ENCODE measurements around the gene BEST1. TPM values are rescaled to one million over a fixed set of nuclear protein-coding genes. Genes with fewer than 3 reads are reported as not detected.
"Not testable (repeated sequence)": the region's sequence is repeated elsewhere in the genome, so short reads cannot be mapped to it uniquely, and the experiment has no call there.

The BEST1 gene
- total RNA-seq, 1 donor from 2014 or later = under 0.01 TPM

GRCh38 chr11:61976420-61976800 lies 26.3 kb downstream of the BEST1 start:
- no peak for DNase-seq (ENCODE audit: low read depth, low spot score)

GRCh38 chr11:61976813-61977475 lies 26.8 kb downstream of the BEST1 start:
- no peak for DNase-seq (ENCODE audit: low read depth, low spot score)

GRCh38 chr11:61978703-61979661 lies 28.8 kb downstream of the BEST1 start:
- DNase-seq (ENCODE audit: low read depth, low spot score) = peak; percentile 70

- no peak for DNase-seq (ENCODE audit: low read depth, low spot score)
Measured at GRCh38 chr11:61980783-61981541, 30.8 kb downstream of the BEST1 start.

GRCh38 chr11:61983419-61983818 lies 33.3 kb downstream of the BEST1 start:
- no peak for DNase-seq (ENCODE audit: low read depth, low spot score)

- DNase-seq (ENCODE audit: low read depth, low spot score) = no peak
Measured at GRCh38 chr11:61985869-61986268, 35.7 kb downstream of the BEST1 start.

- no peak for DNase-seq (ENCODE audit: low read depth, low spot score)
Measured at GRCh38 chr11:61994981-61995380, 44.8 kb downstream of the BEST1 start.

- no peak for DNase-seq (ENCODE audit: low read depth, low spot score)
Measured at GRCh38 chr11:61996933-61997332, 46.8 kb downstream of the BEST1 start.

- no peak for DNase-seq (ENCODE audit: low read depth, low spot score)
Measured at GRCh38 chr11:61999141-61999975, 49.2 kb downstream of the BEST1 start.

- DNase-seq (ENCODE audit: low read depth, low spot score) = no peak
Measured at GRCh38 chr11:62000539-62001446, 50.6 kb downstream of the BEST1 start.

- DNase-seq (ENCODE audit: low read depth, low spot score) = no peak
Measured at GRCh38 chr11:62001450-62002191, 51.5 kb downstream of the BEST1 start.

GRCh38 chr11:62002283-62002682 lies 52.1 kb downstream of the BEST1 start:
- DNase-seq (ENCODE audit: low read depth, low spot score) = not testable (repeated sequence)

- peak; percentile 62 for DNase-seq (ENCODE audit: low read depth, low spot score)
Measured at GRCh38 chr11:62004473-62004872, 54.3 kb downstream of the BEST1 start.

GRCh38 chr11:62008193-62008592 lies 58.0 kb downstream of the BEST1 start:
- no peak for DNase-seq (ENCODE audit: low read depth, low spot score)

GRCh38 chr11:62010935-62011528 lies 60.9 kb downstream of the BEST1 start:
- DNase-seq (ENCODE audit: low read depth, low spot score) = no peak

- no peak for DNase-seq (ENCODE audit: low read depth, low spot score)
Measured at GRCh38 chr11:62011881-62012280, 61.7 kb downstream of the BEST1 start.

- no peak for DNase-seq (ENCODE audit: low read depth, low spot score)
Measured at GRCh38 chr11:62012451-62012831, 62.3 kb downstream of the BEST1 start.

GRCh38 chr11:62012832-62013461 lies 62.8 kb downstream of the BEST1 start:
- DNase-seq (ENCODE audit: low read depth, low spot score) = no peak
